ENCODE results near the gene GOLGA6A. TPM values are rescaled to one million over a fixed set of nuclear protein-coding genes. Genes with fewer than 3 reads are reported as not detected.

Gene GOLGA6A
- total and polyA plus RNA-seq, 2 of the 13 experiments (the other 11 are each of a cell fraction or from before 2014, with no cell fraction given): 0.04 to 0.22 TPM

DNA sequence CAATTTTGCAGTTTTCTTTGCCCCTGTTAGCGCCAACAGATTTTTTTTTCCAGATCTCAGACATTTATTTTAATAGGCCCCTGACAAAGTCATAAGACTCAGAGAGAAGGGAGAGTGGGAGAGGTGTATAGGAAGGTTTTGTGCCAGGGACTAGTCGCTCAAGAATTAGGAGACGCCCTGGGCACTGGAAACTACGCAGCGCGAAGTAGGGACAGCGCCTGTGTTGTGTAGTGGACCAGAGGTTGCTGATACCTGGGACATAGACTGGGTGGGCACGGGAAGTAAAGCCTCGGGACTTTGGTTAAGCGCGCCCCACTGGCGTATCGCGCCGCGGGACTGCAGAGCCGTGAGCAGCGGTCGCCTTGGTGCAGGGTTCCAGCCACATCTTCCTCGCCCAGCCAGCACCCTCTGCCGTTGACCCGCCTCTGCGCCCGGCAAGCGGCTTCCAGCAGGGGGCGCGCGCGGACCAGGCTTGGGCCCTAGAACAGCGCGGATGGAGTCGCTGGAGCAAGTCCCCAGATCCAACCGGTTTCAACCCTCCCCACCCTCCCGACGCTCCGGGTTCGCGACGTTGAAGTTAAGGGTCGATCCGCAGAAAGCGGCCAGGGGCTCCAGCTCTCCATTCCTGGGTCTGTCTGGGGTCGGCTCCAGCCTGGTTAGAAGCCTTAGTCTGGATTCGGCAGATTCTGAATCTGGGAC lies 45.1 kb upstream of the GOLGA6A start (continued):
- no peak for TF ChIP-seq ZNF256 (CRISPR knock-in tag; conservative IDR thresholded peaks at IDR 0.05)
- no peak for TF ChIP-seq NRL (CRISPR knock-in tag; IDR thresholded peaks at IDR 0.05; ENCODE audit: borderline replicate concordance)
- TF ChIP-seq SMYD3 (CRISPR knock-in tag; IDR thresholded peaks at IDR 0.05): no peak
- no peak for TF ChIP-seq SNAPC4 (CRISPR knock-in tag; IDR thresholded peaks at IDR 0.05)
- no peak for TF ChIP-seq ZNF672 (CRISPR knock-in tag; IDR thresholded peaks at IDR 0.05)
- no peak for TF ChIP-seq ZNF772 (CRISPR knock-in tag; IDR thresholded peaks at IDR 0.05)
- TF ChIP-seq, protein P1, sequence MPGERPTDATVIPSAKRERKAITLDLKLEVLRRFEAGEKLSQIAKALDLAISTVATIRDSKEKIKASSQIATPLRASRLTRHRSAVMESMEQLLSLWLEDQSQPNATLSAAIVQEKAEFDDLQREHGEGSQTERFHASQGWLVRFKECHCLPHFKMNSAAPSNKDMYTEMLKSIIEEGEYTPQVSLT (CRISPR knock-in tag; IDR thresholded peaks at IDR 0.05; ENCODE audit: borderline replicate concordance, low read depth): no peak
- TF ChIP-seq NPAS2 (CRISPR knock-in tag; IDR thresholded peaks at IDR 0.05; ENCODE audit: borderline replicate concordance): no peak
- 0 out of 2 replicates have a peak, but pooled peaks have one; percentile 23 for TF ChIP-seq ZNF263 (CRISPR knock-in tag; IDR thresholded peaks at IDR 0.05)
- no peak for TF ChIP-seq ZNF766 (CRISPR knock-in tag; IDR thresholded peaks at IDR 0.05; ENCODE audit: borderline replicate concordance)
- no peak for TF ChIP-seq NR2F6 (IDR thresholded peaks at IDR 0.05)
- TF ChIP-seq NR2F6 (CRISPR knock-in tag; IDR thresholded peaks at IDR 0.05): peak; percentile 18; the same call in 1 of the 2 replicates
- no peak for TF ChIP-seq TCF7 (IDR thresholded peaks at IDR 0.05; ENCODE audit: low read depth)
- TF ChIP-seq ZBTB42 (CRISPR knock-in tag; IDR thresholded peaks at IDR 0.05): no peak
- no peak for TF ChIP-seq REL (CRISPR knock-in tag; conservative IDR thresholded peaks at IDR 0.05)
- TF ChIP-seq HDAC6 (IDR thresholded peaks at IDR 0.05; ENCODE audit: low read depth, low read length): no peak
- TF ChIP-seq HHEX (CRISPR knock-in tag; IDR thresholded peaks at IDR 0.05): no peak
- TF ChIP-seq PAF1 (CRISPR knock-in tag; IDR thresholded peaks at IDR 0.05): no peak
- no peak for TF ChIP-seq RNF219 (CRISPR knock-in tag; IDR thresholded peaks at IDR 0.05)
- TF ChIP-seq, protein P2, sequence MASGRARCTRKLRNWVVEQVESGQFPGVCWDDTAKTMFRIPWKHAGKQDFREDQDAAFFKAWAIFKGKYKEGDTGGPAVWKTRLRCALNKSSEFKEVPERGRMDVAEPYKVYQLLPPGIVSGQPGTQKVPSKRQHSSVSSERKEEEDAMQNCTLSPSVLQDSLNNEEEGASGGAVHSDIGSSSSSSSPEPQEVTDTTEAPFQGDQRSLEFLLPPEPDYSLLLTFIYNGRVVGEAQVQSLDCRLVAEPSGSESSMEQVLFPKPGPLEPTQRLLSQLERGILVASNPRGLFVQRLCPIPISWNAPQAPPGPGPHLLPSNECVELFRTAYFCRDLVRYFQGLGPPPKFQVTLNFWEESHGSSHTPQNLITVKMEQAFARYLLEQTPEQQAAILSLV (CRISPR knock-in tag; IDR thresholded peaks at IDR 0.05; ENCODE audit: borderline replicate concordance): no peak; the same call in 1 of the 2 replicates
- TF ChIP-seq, protein P3, sequence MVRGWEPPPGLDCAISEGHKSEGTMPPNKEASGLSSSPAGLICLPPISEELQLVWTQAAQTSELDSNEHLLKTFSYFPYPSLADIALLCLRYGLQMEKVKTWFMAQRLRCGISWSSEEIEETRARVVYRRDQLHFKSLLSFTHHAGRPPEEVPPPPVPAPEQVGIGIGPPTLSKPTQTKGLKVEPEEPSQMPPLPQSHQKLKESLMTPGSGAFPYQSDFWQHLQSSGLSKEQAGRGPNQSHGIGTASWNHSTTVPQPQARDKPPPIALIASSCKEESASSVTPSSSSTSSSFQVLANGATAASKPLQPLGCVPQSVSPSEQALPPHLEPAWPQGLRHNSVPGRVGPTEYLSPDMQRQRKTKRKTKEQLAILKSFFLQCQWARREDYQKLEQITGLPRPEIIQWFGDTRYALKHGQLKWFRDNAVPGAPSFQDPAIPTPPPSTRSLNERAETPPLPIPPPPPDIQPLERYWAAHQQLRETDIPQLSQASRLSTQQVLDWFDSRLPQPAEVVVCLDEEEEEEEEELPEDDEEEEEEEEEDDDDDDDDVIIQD (CRISPR knock-in tag; IDR thresholded peaks at IDR 0.05; ENCODE audit: low read depth): no peak

All from HepG2 (cell line).